Dendritic cell treated with granulocyte-macrophage colony-stimulating factor and Interleukin-4, amounts not matched to agents 40 ng/mL and 50 ng/mL, for 4 days (primary cell): Measurements from ENCODE around the gene SPACA7.

Source experiments
- H3K27ac Mint-ChIP-seq: one replicate; pipeline ENCODE4 v1.8.0; 2022; ENCODE audit warnings: mild to moderate bottlenecking, mixed read lengths
- H3K27me3 Mint-ChIP-seq: one replicate; pipeline ENCODE4 v1.8.0; 2022; ENCODE audit warnings: mild to moderate bottlenecking, mixed read lengths
- H3K36me3 Mint-ChIP-seq: one replicate; pipeline ENCODE4 v1.8.0; 2022; ENCODE audit warnings: low read depth, mixed read lengths
- H3K4me1 Mint-ChIP-seq: one replicate; pipeline ENCODE4 v1.8.0; 2022; ENCODE audit warnings: low read depth, mixed read lengths
- H3K4me3 Mint-ChIP-seq: one replicate; pipeline ENCODE4 v1.8.0; 2022; ENCODE audit warnings: mild to moderate bottlenecking, moderate library complexity, mixed read lengths
- H3K9me3 Mint-ChIP-seq: one replicate; pipeline ENCODE4 v1.8.0; 2022; ENCODE audit warnings: mixed read lengths
- intact Hi-C: fragments of 100-400 bp; cut with micrococcal nuclease; formaldehyde crosslinking; loops from one replicate; pipeline ENCODE4 v1.15.0; 2022

SPACA7 gene

GRCh38 chr13:112376050-112376681, at the start of gene SPACA7:
Gene SPACA7 (plus strand): TSS chr13:112376355. CDS start chr13:112376386, 31 bp downstream.
- H3K27ac Mint-ChIP-seq = no peak within 1 kb of the TSS
- H3K4me3 Mint-ChIP-seq = no peak within 1 kb of the TSS
- H3K4me1 Mint-ChIP-seq = no peaks in the 10 kb centered on the region
- no peaks in the 10 kb centered on the region for H3K27me3 Mint-ChIP-seq
- intact Hi-C loops = no loop called here
- H3K9me3 Mint-ChIP-seq = peaks cover 18% of the 10 kb centered on the region
- H3K36me3 Mint-ChIP-seq = no peaks in the 10 kb centered on the region

GRCh38 chr13:112326821-112327370, 49.3 kb upstream of the SPACA7 start:
- Mint-ChIP-seq H3K4me3 (no peak overlapping the region), H3K27ac (no peak overlapping the region), H3K27me3 (peaks cover 30% of the 10 kb centered on the region), H3K36me3 (no peaks in the 10 kb centered on the region), H3K4me1 (no peaks in the 10 kb centered on the region), H3K9me3 (no peaks in the 10 kb centered on the region)
- intact Hi-C loops = no loop called here

- intact Hi-C loops = no loop called here
- peaks cover 46% of the 10 kb centered on the region for H3K27me3 Mint-ChIP-seq
- no peaks in the 10 kb centered on the region for H3K9me3 Mint-ChIP-seq
- no peaks in the 10 kb centered on the region for H3K36me3 Mint-ChIP-seq
- H3K4me1 Mint-ChIP-seq = no peaks in the 10 kb centered on the region
- H3K27ac Mint-ChIP-seq = no peak overlapping the region
- no peak overlapping the region for H3K4me3 Mint-ChIP-seq
Observed at GRCh38 chr13:112328936-112329335, 47.2 kb upstream of the SPACA7 start.

GRCh38 chr13:112329376-112329775, 46.8 kb upstream of the SPACA7 start:
- no peaks in the 10 kb centered on the region for H3K4me1 Mint-ChIP-seq
- H3K27ac Mint-ChIP-seq = no peak overlapping the region
- H3K36me3 Mint-ChIP-seq = no peaks in the 10 kb centered on the region
- H3K4me3 Mint-ChIP-seq = no peak overlapping the region
- peaks cover 46% of the 10 kb centered on the region for H3K27me3 Mint-ChIP-seq
- intact Hi-C loops = no loop called here
- H3K9me3 Mint-ChIP-seq = no peaks in the 10 kb centered on the region

GRCh38 chr13:112330066-112330465, 46.1 kb upstream of the SPACA7 start:
- H3K27ac Mint-ChIP-seq = no peak overlapping the region
- H3K27me3 Mint-ChIP-seq = peaks cover 46% of the 10 kb centered on the region
- H3K36me3 Mint-ChIP-seq = no peaks in the 10 kb centered on the region
- no peak overlapping the region for H3K4me3 Mint-ChIP-seq
- H3K4me1 Mint-ChIP-seq = no peaks in the 10 kb centered on the region
- no peaks in the 10 kb centered on the region for H3K9me3 Mint-ChIP-seq
- intact Hi-C loops = no loop called here

- no peak overlapping the region for H3K4me3 Mint-ChIP-seq
- H3K27ac Mint-ChIP-seq = no peak overlapping the region
- no peaks in the 10 kb centered on the region for H3K9me3 Mint-ChIP-seq
- intact Hi-C loops = no loop called here
- H3K36me3 Mint-ChIP-seq = no peaks in the 10 kb centered on the region
- H3K27me3 Mint-ChIP-seq = peaks cover 44% of the 10 kb centered on the region
- H3K4me1 Mint-ChIP-seq = no peaks in the 10 kb centered on the region
Observed at GRCh38 chr13:112330479-112331381, 45.4 kb upstream of the SPACA7 start.

GRCh38 chr13:112331675-112332074, 44.5 kb upstream of the SPACA7 start:
- no peaks in the 10 kb centered on the region for H3K36me3 Mint-ChIP-seq
- peaks cover 7% of the 10 kb centered on the region for H3K9me3 Mint-ChIP-seq
- H3K4me1 Mint-ChIP-seq = no peaks in the 10 kb centered on the region
- H3K27ac Mint-ChIP-seq = no peak overlapping the region
- H3K4me3 Mint-ChIP-seq = no peak overlapping the region
- H3K27me3 Mint-ChIP-seq = peaks cover 44% of the 10 kb centered on the region
- intact Hi-C loops = no loop called here

- Mint-ChIP-seq H3K4me3 (no peak overlapping the region), H3K27ac (no peak overlapping the region), H3K4me1 (no peaks in the 10 kb centered on the region), H3K27me3 (peaks cover 44% of the 10 kb centered on the region), H3K9me3 (peaks cover 18% of the 10 kb centered on the region), H3K36me3 (no peaks in the 10 kb centered on the region)
- intact Hi-C loops = no loop called here
Observed at GRCh38 chr13:112332727-112333126, 43.4 kb upstream of the SPACA7 start.

GRCh38 chr13:112333756-112334543, 42.2 kb upstream of the SPACA7 start:
- H3K27me3 Mint-ChIP-seq = peaks cover 42% of the 10 kb centered on the region
- intact Hi-C loops = no loop called here
- no peak overlapping the region for H3K4me3 Mint-ChIP-seq
- H3K27ac Mint-ChIP-seq = no peak overlapping the region
- H3K4me1 Mint-ChIP-seq = no peaks in the 10 kb centered on the region
- peaks cover 21% of the 10 kb centered on the region for H3K9me3 Mint-ChIP-seq
- H3K36me3 Mint-ChIP-seq = no peaks in the 10 kb centered on the region

- Mint-ChIP-seq H3K4me3 (no peak overlapping the region), H3K27me3 (peaks cover 31% of the 10 kb centered on the region)
- intact Hi-C loops = no loop called here
Observed at GRCh38 chr13:112335135-112335534, 41.0 kb upstream of the SPACA7 start.

GRCh38 chr13:112341446-112341845, 34.7 kb upstream of the SPACA7 start:
- H3K9me3 Mint-ChIP-seq = peaks cover 16% of the 10 kb centered on the region
- H3K4me3 Mint-ChIP-seq = no peak overlapping the region
- H3K27ac Mint-ChIP-seq = no peak overlapping the region

More at GRCh38 chr13:112335135-112335534, 41.0 kb upstream of the SPACA7 start:
- H3K27ac Mint-ChIP-seq = no peak overlapping the region
- no peaks in the 10 kb centered on the region for H3K36me3 Mint-ChIP-seq
- H3K4me1 Mint-ChIP-seq = no peaks in the 10 kb centered on the region
- peaks cover 21% of the 10 kb centered on the region for H3K9me3 Mint-ChIP-seq

GRCh38 chr13:112341976-112342735, 34.0 kb upstream of the SPACA7 start:
- no peaks in the 10 kb centered on the region for H3K36me3 Mint-ChIP-seq
- intact Hi-C loops = no loop called here
- H3K9me3 Mint-ChIP-seq = peaks cover 9% of the 10 kb centered on the region
- H3K4me1 Mint-ChIP-seq = no peaks in the 10 kb centered on the region
- peaks cover 24% of the 10 kb centered on the region for H3K27me3 Mint-ChIP-seq
- no peak overlapping the region for H3K4me3 Mint-ChIP-seq
- no peak overlapping the region for H3K27ac Mint-ChIP-seq

More at GRCh38 chr13:112341446-112341845, 34.7 kb upstream of the SPACA7 start:
- peaks cover 19% of the 10 kb centered on the region for H3K27me3 Mint-ChIP-seq
- intact Hi-C loops = no loop called here
- H3K4me1 Mint-ChIP-seq = no peaks in the 10 kb centered on the region
- H3K36me3 Mint-ChIP-seq = no peaks in the 10 kb centered on the region

GRCh38 chr13:112342841-112343361, 33.3 kb upstream of the SPACA7 start:
- Mint-ChIP-seq H3K4me1 (no peaks in the 10 kb centered on the region), H3K27ac (no peak overlapping the region), H3K36me3 (no peaks in the 10 kb centered on the region), H3K27me3 (peaks cover 26% of the 10 kb centered on the region), H3K9me3 (peaks cover 1% of the 10 kb centered on the region), H3K4me3 (no peak overlapping the region)
- intact Hi-C loops = no loop called here
